IMR-90 (cell line): Measurements from ENCODE around the gene C6orf120. TPM values are rescaled to one million over a fixed set of nuclear protein-coding genes. Genes with fewer than 3 reads are reported as not detected.

Source experiments
- ATAC-seq: fragments of 200-7000 bp; cut with Tn5 transposase; 2 replicates; pipeline ENCODE4 v1.9.1; 2020; ENCODE audit warnings: low read depth, mild to moderate bottlenecking, moderate library complexity
- BruUV-seq: library from RNA; stranded (reverse); fragments of 400-500 nt; replicated peaks from 2 replicates; lab custom pipeline; 2021; lab: Mats Ljungman, UMichigan
- CTCF ChIA-PET: fragments of 300-600 bp; formaldehyde crosslinking; extraction: SDS; loops from one replicate; lab custom pipeline; 2021; ENCODE audit warnings: antibody characterized with exemption; lab: Yijun Ruan, JAX
- POLR2A ChIA-PET: fragments of 300-600 bp; sonication (Branson Sonifier 250); formaldehyde crosslinking; loops from one replicate; lab custom pipeline; 2022; ENCODE audit warnings: antibody characterized with exemption; ENCODE audit not compliant: unreplicated experiment; lab: Charles Lee
- DNase-seq: peaks from one replicate; pipeline ENCODE4 v3.0.0; 2013
- H2AFZ ChIP-seq: replicated peaks from 2 replicates; pipeline ENCODE3; 2013; ENCODE audit warnings: low read length, mild to moderate bottlenecking; ENCODE audit not compliant: poor library complexity
- H2AK5ac ChIP-seq: 2 replicates; pipeline ENCODE4 v1.6.1; 2013; ENCODE audit warnings: low read depth, low read length, inconsistent platforms
- H2AK9ac ChIP-seq: replicated peaks from 2 replicates; pipeline ENCODE3; 2013; ENCODE audit warnings: mild to moderate bottlenecking, low read depth, low read length, moderate library complexity; ENCODE audit not compliant: poor library complexity
- H2BK120ac ChIP-seq: 2 replicates; pipeline ENCODE4 v1.6.1; 2013; ENCODE audit warnings: low read depth, low read length, inconsistent platforms
- H2BK15ac ChIP-seq: 3 replicates; pipeline ENCODE4 v1.6.1; 2013; ENCODE audit warnings: low read depth, low read length, inconsistent platforms
- H2BK20ac ChIP-seq: 2 replicates; pipeline ENCODE4 v1.6.1; 2013; ENCODE audit warnings: low read depth, mild to moderate bottlenecking, inconsistent platforms, low read length, moderate library complexity
- H2BK5ac ChIP-seq: 2 replicates; pipeline ENCODE4 v1.6.1; 2013; ENCODE audit warnings: mild to moderate bottlenecking, low read depth, low read length, inconsistent platforms; ENCODE audit not compliant: poor library complexity, severe bottlenecking
- H3K14ac ChIP-seq: replicated peaks from 2 replicates; pipeline ENCODE4 v1.6.1; 2013; ENCODE audit warnings: low read depth, low read length, inconsistent platforms
- H3K18ac ChIP-seq: 2 replicates; pipeline ENCODE4 v1.6.1; 2013; ENCODE audit warnings: low read depth, low read length, control low read depth
- H3K23ac ChIP-seq: 2 replicates; pipeline ENCODE4 v1.6.1; 2013; ENCODE audit warnings: low read depth, low read length, inconsistent platforms
- H3K27ac ChIP-seq: 2 replicates; pipeline ENCODE4 v1.5.1; 2013; ENCODE audit warnings: mild to moderate bottlenecking, control low read depth, low read length; ENCODE audit not compliant: insufficient read depth
- H3K27me3 ChIP-seq: 2 replicates; pipeline ENCODE4 v1.6.1; 2013; ENCODE audit warnings: low read length; ENCODE audit not compliant: control insufficient read depth, insufficient read depth
- H3K36me3 ChIP-seq: 2 replicates; pipeline ENCODE4 v1.6.1; 2013; ENCODE audit warnings: low read length, mixed read lengths; ENCODE audit not compliant: control insufficient read depth, insufficient read depth
- H3K4ac ChIP-seq: 2 replicates; pipeline ENCODE4 v1.6.1; 2013; ENCODE audit warnings: low read depth, low read length, inconsistent platforms
- H3K4me1 ChIP-seq: 2 replicates; pipeline ENCODE4 v1.6.1; 2013; ENCODE audit warnings: low read length, mixed read lengths; ENCODE audit not compliant: control insufficient read depth, insufficient read depth
- H3K4me2 ChIP-seq: 2 replicates; pipeline ENCODE4 v1.6.1; 2013; ENCODE audit warnings: low read depth, mild to moderate bottlenecking, control low read depth, low read length, moderate library complexity
- H3K4me3 ChIP-seq: 2 replicates; pipeline ENCODE4 v1.5.1; 2013; ENCODE audit warnings: low read depth, mild to moderate bottlenecking, control low read depth, low read length, moderate library complexity; ENCODE audit not compliant: insufficient read depth
- H3K56ac ChIP-seq: 2 replicates; pipeline ENCODE4 v1.6.1; 2013; ENCODE audit warnings: low read length, inconsistent platforms; ENCODE audit not compliant: insufficient read depth; ENCODE audit errors: extremely low read depth
- H3K79me1 ChIP-seq, 2 experiments: 2 replicates each; pipeline ENCODE4 v1.6.1; 2013; ENCODE audit warnings: low read length in 2 of 2, inconsistent platforms in 1 of 2, low read depth in 1 of 2
- H3K9ac ChIP-seq: 2 replicates; pipeline ENCODE4 v1.6.1; 2013; ENCODE audit warnings: low read depth, low read length, control low read depth
- H3K9me1 ChIP-seq: 2 replicates; pipeline ENCODE4 v1.6.1; 2013; ENCODE audit warnings: low read length, inconsistent platforms; ENCODE audit not compliant: insufficient read depth
- H3K9me3 ChIP-seq: 2 replicates; pipeline ENCODE4 v1.6.1; 2013; ENCODE audit warnings: low read length; ENCODE audit not compliant: control insufficient read depth, insufficient read depth
- H4K20me1 ChIP-seq: 2 replicates; pipeline ENCODE4 v1.6.1; 2013; ENCODE audit warnings: low read length, inconsistent platforms; ENCODE audit not compliant: insufficient read depth
- H4K5ac ChIP-seq: 2 replicates; pipeline ENCODE4 v1.6.1; 2013; ENCODE audit warnings: mild to moderate bottlenecking, low read depth, low read length, control low read depth
- H4K8ac ChIP-seq, 2 experiments: 2 replicates each; pipeline ENCODE4 v1.6.1; 2013; ENCODE audit warnings: low read depth in 2 of 2, low read length in 2 of 2, control low read depth in 1 of 2, inconsistent platforms in 1 of 2
- H4K91ac ChIP-seq: 2 replicates; pipeline ENCODE4 v1.6.1; 2013; ENCODE audit warnings: low read depth, low read length, inconsistent platforms; ENCODE audit not compliant: insufficient read depth
- BHLHE40 ChIP-seq: fragments of 150-350 bp; IDR thresholded peaks from 2 replicates; pipeline ENCODE4 v1.6.1; 2016; ENCODE audit warnings: mild to moderate bottlenecking, low read depth, low read length
- CEBPB ChIP-seq: IDR thresholded peaks from 2 replicates; pipeline ENCODE4 v1.6.1; 2012; ENCODE audit warnings: low read depth, low read length, improper control_type of control experiment
- CHD1 ChIP-seq: IDR thresholded peaks from 2 replicates; pipeline ENCODE4 v1.6.1; 2012; ENCODE audit warnings: low read depth, low read length, improper control_type of control experiment
- CTCF ChIP-seq: conservative IDR thresholded peaks from 2 replicates; pipeline ENCODE4 v1.5.1; 2012; ENCODE audit warnings: mild to moderate bottlenecking, low read depth, low read length, improper control_type of control experiment
- FOS ChIP-seq: fragments of 150-350 bp; IDR thresholded peaks from 2 replicates; pipeline ENCODE4 v1.6.1; 2016; ENCODE audit warnings: low read depth, low read length
- MAFK ChIP-seq: IDR thresholded peaks from 2 replicates; pipeline ENCODE4 v1.6.1; 2012; ENCODE audit warnings: low read depth, low read length, improper control_type of control experiment
- MAZ ChIP-seq: IDR thresholded peaks from 2 replicates; pipeline ENCODE4 v1.6.1; 2012; ENCODE audit warnings: low read depth, mild to moderate bottlenecking, low read length, improper control_type of control experiment, moderate library complexity, borderline replicate concordance
- MXI1 ChIP-seq: IDR thresholded peaks from 2 replicates; pipeline ENCODE4 v1.6.1; 2012; ENCODE audit warnings: low read depth, mild to moderate bottlenecking, low read length, moderate library complexity, borderline replicate concordance
- NFE2L2 ChIP-seq: fragments of 150-350 bp; IDR thresholded peaks from 2 replicates; pipeline ENCODE4 v1.6.1; 2016; ENCODE audit warnings: low read depth, mild to moderate bottlenecking, low read length
- POLR2A ChIP-seq: IDR thresholded peaks from 2 replicates; pipeline ENCODE4 v1.6.1; 2012; ENCODE audit warnings: mild to moderate bottlenecking, low read depth, low read length
- RAD21 ChIP-seq: IDR thresholded peaks from 2 replicates; pipeline ENCODE4 v1.6.1; 2012; ENCODE audit warnings: low read length, improper control_type of control experiment
- RCOR1 ChIP-seq: IDR thresholded peaks from 2 replicates; pipeline ENCODE4 v1.6.1; 2012; ENCODE audit warnings: mild to moderate bottlenecking, low read length, improper control_type of control experiment; ENCODE audit not compliant: insufficient replicate concordance
- RFX5 ChIP-seq: IDR thresholded peaks from 2 replicates; pipeline ENCODE4 v1.8.0; 2012; ENCODE audit warnings: low read depth, mild to moderate bottlenecking, low read length, moderate library complexity
- SMC3 ChIP-seq: fragments of 150-350 bp; IDR thresholded peaks from 2 replicates; pipeline ENCODE4 v1.6.1; 2016; ENCODE audit warnings: low read depth, mild to moderate bottlenecking, antibody characterized with exemption, low read length, moderate library complexity
- USF2 ChIP-seq: fragments of 150-350 bp; IDR thresholded peaks from 2 replicates; pipeline ENCODE4 v1.6.1; 2017; ENCODE audit warnings: mild to moderate bottlenecking, antibody characterized with exemption, low read length, low read depth
- dilution Hi-C: fragments of 300-500 bp; cut with HindIII; formaldehyde crosslinking; loops from one replicate; pipeline ENCODE4 v1.14.3; 2018; ENCODE audit warnings: low sequenced_read_pairs; ENCODE audit not compliant: unreplicated experiment
- in situ Hi-C: fragments of 300-500 bp; cut with MboI; formaldehyde crosslinking; loops from 3 replicates; pipeline ENCODE4 v1.14.3; 2019; ENCODE audit warnings: low sequenced_read_pairs, inconsistent platforms, mixed read lengths
- intact Hi-C: fragments of 100-400 bp; cut with micrococcal nuclease; formaldehyde crosslinking; loops from 2 replicates; pipeline ENCODE4 v1.10.0; 2022
- polyA plus RNA-seq, 3 experiments: library from polyadenylated mRNA; depleted of rRNA; stranded (reverse); fragments of >200 nt; gene quantifications; 2 replicates each; pipeline ENCODE4 v1.2.3, GENCODE V29; 2012; ENCODE audit warnings: low replicate concordance in 1 of 3
- total RNA-seq: library from RNA; depleted of rRNA; stranded (reverse); fragments of >200 nt; gene quantifications from 2 replicates; pipeline ENCODE4 v1.2.3, GENCODE V29; 2012
- TF ChIP-seq, protein P1 (sequence below): fragments of 150-350 bp; IDR thresholded peaks from 2 replicates; pipeline ENCODE4 v1.6.1; 2016; ENCODE audit warnings: low read depth, mild to moderate bottlenecking, low read length, moderate library complexity, borderline replicate concordance

The C6orf120 gene
- total and polyA plus RNA-seq, 2 of the 4 experiments (the other 2 are of a cell fraction) = 21.4 to 26.7 TPM

DNA sequence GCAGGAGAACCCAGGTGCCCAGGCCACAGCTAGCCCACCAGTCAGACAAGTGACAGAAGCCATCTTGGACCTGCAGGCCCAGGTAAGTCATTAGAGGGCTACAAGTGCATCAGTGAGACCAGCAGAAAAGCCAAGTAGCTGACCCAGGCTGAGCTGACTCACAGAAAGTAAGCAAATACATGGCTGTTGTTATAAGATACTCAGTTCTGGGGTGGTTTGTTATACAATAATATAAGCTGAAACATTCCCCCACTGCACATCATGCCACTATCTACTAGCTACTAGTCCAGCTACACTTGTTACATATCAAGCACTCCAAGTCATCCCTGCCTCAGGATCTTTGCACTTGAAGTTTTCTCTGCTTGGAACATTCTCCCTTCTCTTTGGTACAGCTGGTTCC is 39.4 kb downstream of the C6orf120 start:
- Histone ChIP-seq H2AK9ac (no peak overlapping the region), H4K91ac (no peak overlapping the region), H3K4me2 (no peak overlapping the region), H2BK20ac (no peak overlapping the region), H3K36me3 (no peaks in the 10 kb centered on the region), H3K79me1 (no peaks in the 10 kb centered on the region), H4K5ac (no peak overlapping the region), H3K9ac (no peak overlapping the region), H3K23ac (no peak overlapping the region), H3K9me1 (no peaks in the 10 kb centered on the region), H2BK120ac (no peak overlapping the region), H4K8ac (no peak overlapping the region), H3K9me3 (no peaks in the 10 kb centered on the region), H3K27ac (no peak overlapping the region), H3K56ac (no peak overlapping the region), H3K4me3 (no peak overlapping the region), H3K14ac (no peak overlapping the region), H2AFZ (no peak overlapping the region), H3K18ac (no peak overlapping the region), H3K4me1 (peaks cover 2% of the 10 kb centered on the region; the same call in 1 of the 2 replicates), H3K27me3 (peaks cover 4% of the 10 kb centered on the region), H4K20me1 (no peaks in the 10 kb centered on the region), H2BK5ac (no peak overlapping the region), H3K4ac (no peak overlapping the region), H2AK5ac (no peak overlapping the region), H2BK15ac (no peak overlapping the region)
- dilution Hi-C loops = no loop called here
- POLR2A ChIA-PET = no interaction called here
- TF ChIP-seq USF2 (no peak), RAD21 (no peak), RCOR1 (no peak), NFE2L2 (no peak), MAFK (no peak), FOS (no peak), CHD1 (no peak), SMC3 (no peak), CEBPB (no peak), BHLHE40 (no peak), RFX5 (no peak), CTCF (no peak), MAZ (no peak), MXI1 (no peak), POLR2A (no peak)
- TF ChIP-seq, protein P1, sequence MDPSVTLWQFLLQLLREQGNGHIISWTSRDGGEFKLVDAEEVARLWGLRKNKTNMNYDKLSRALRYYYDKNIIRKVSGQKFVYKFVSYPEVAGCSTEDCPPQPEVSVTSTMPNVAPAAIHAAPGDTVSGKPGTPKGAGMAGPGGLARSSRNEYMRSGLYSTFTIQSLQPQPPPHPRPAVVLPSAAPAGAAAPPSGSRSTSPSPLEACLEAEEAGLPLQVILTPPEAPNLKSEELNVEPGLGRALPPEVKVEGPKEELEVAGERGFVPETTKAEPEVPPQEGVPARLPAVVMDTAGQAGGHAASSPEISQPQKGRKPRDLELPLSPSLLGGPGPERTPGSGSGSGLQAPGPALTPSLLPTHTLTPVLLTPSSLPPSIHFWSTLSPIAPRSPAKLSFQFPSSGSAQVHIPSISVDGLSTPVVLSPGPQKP = no peak
- CTCF ChIA-PET = no interaction called here
- no TSS peak for BruUV-seq
- ATAC-seq (peak; percentile 93), DNase-seq (peak; percentile 49)
- in situ Hi-C loops = no loop called here
- intact Hi-C loops = no loop called here
